Omental fat pad (tissue), 4 donors: ENCODE results near the gene PHIP. TPM values are rescaled to one million over a fixed set of nuclear protein-coding genes. Genes with fewer than 3 reads are reported as not detected.
"Not testable (repeated sequence)": the region's sequence is repeated elsewhere in the genome, so short reads cannot be mapped to it uniquely, and the experiment has no call there.

Experiments used
- ATAC-seq: fragments of 150-250 bp; one replicate; pipeline ENCODE4 v1.9.1; 2016; ENCODE audit warnings: mild to moderate bottlenecking, moderate library complexity; ENCODE audit not compliant: low FRiP score
- DNase-seq: peaks from one replicate; pipeline ENCODE4 v3.0.0-alpha.2; 2019; ENCODE audit warnings: low spot score
- total RNA-seq, 4 donors: library from RNA; depleted of rRNA; stranded (reverse); fragments of >200 nt; gene quantifications; one replicate each; pipeline ENCODE4 v1.1.0, GENCODE V29; 2016
- TF ChIP-seq, protein P1 (sequence below), 3 donors: fragments of 450-650 bp; IDR thresholded peaks; one replicate each; pipeline ENCODE4 v1.5.1; 2016 to 2017; ENCODE audit warnings: antibody characterized with exemption in 3 of 3, mild to moderate bottlenecking in 3 of 3, moderate library complexity in 2 of 3

PHIP gene
- total RNA-seq, 4 donors from 2014 or later: 18.0 to 43.3 (median 23.9) TPM

DNA sequence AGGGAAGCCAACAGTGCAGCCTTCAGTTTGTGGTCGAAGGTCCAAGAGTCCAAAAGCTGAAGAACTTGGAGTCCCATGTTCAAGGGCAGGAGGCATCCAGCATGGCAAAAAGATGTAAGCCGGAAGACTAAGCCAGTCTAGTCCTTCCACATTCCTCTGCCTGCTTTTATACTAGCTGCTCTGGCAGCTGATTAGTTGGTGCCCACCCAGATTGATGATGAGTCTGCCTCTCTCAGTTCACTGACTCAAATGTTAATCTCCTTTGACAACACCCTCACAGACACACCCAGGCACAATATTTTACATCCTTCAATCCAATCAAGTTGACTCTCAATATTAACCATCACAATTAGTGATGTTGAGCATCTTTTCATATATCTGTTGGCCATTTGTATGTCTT lies 23.1 kb upstream of the PHIP start:
- ATAC-seq: no peak
- TF ChIP-seq, protein P1, sequence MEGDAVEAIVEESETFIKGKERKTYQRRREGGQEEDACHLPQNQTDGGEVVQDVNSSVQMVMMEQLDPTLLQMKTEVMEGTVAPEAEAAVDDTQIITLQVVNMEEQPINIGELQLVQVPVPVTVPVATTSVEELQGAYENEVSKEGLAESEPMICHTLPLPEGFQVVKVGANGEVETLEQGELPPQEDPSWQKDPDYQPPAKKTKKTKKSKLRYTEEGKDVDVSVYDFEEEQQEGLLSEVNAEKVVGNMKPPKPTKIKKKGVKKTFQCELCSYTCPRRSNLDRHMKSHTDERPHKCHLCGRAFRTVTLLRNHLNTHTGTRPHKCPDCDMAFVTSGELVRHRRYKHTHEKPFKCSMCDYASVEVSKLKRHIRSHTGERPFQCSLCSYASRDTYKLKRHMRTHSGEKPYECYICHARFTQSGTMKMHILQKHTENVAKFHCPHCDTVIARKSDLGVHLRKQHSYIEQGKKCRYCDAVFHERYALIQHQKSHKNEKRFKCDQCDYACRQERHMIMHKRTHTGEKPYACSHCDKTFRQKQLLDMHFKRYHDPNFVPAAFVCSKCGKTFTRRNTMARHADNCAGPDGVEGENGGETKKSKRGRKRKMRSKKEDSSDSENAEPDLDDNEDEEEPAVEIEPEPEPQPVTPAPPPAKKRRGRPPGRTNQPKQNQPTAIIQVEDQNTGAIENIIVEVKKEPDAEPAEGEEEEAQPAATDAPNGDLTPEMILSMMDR (IDR thresholded peaks at IDR 0.05): no peak
- DNase-seq: no peak

DNA sequence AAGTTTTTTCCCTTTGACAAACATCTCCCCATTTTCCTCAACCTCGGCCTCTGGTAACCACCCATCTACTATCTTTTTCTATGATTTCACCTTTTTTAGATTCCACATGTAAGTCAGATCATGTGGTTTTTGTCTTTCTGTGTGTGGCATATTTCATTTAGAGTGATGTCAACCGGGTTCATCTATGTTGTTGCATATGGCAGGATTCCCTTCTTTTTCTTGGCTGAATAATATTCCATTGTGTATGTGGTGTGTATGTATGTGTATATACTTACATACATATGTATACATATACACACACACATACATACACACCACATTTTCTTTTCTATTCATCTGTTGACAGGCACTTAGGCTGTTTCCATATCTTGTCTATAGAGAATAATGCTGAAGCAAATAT lies 22.2 kb upstream of the PHIP start:
- TF ChIP-seq, protein P1 (IDR thresholded peaks at IDR 0.05): no peak
- ATAC-seq (no peak), DNase-seq (no peak)

DNA sequence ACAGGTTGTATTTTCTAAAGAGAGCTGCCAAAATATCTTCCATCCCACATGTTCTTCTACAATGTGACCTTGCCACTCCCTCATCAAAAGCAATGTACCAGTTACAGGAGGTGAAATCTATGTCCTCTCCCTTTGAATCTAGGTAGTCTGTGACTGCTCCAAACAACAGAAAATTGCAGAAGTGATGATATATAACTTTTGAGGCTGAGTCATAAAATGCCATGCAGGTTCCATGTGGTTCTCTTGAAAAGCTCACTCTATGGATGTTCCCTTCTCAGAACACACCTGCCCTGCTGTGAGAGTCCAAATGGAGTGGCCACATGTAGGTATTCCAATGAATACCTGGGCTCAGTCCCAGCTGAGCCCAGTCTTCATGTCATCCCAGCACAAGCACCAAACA lies 16.9 kb upstream of the PHIP start:
- TF ChIP-seq, protein P1 (IDR thresholded peaks at IDR 0.05): no peak
- ATAC-seq: no peak
- no peak for DNase-seq

DNA sequence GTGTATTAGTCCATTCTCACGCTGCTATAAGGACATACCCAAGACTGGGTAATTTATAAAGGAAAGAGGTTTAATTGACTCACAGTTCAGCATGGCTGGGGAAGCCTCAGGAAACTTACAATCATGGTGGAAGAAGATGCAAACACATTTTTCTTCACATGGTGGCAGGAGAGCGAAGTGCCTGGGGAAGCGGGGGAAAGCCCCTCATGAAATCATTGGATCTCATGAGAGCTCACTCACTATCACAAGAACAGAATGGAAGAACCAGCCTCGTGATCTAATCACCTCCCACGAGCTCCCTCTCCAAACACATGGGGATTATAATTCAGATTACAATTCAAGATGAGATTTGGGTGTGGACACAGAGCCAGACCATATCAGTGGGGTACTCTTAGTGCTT lies 13.7 kb upstream of the PHIP start:
- not testable (repeated sequence) for DNase-seq, ATAC-seq

DNA sequence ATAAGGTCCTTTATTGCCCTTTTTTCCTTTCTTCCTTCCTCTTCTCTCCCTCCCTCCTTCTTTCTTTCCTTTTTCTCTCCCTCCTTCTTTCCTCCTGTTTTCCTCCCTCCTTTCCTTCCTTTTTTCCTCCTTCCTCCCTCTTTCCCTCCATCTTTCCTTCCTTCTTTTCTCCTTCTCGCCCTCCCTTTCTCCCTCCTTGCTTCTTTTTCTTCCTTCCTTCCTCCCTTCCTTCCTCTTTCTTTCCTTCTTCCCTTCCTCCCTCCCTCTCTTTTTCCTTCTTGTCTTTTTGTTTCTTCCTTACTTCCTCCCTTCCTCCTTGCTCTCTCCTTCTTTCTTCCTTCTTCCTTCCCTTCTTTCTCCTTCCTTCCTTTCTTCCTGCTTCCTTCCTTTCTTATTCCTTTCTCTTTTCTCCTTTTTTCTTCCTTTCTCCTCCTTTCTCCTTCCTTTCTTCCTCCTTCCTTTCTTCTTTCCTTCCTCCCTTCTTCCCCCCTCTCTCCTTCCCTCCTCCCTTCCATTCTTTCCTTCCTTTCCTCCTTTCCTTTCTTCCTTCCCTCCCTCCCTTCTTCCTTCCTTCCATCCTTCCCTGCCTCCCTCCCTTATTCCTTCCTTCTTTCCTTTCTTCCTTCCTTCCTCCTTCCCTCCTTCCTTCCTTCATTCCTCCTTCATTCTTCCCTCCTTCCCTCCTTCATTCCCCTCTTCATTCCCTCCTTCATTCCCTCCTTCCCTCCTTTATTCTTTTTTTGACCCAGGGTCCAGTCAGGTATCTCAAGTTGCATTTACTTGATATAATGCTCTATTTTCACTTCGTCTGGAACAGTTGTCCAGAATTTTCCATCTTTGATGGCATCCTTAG lies 11.7 kb upstream of the PHIP start:
- TF ChIP-seq, protein P1 (IDR thresholded peaks at IDR 0.05): no peak
- ATAC-seq: no peak

DNA sequence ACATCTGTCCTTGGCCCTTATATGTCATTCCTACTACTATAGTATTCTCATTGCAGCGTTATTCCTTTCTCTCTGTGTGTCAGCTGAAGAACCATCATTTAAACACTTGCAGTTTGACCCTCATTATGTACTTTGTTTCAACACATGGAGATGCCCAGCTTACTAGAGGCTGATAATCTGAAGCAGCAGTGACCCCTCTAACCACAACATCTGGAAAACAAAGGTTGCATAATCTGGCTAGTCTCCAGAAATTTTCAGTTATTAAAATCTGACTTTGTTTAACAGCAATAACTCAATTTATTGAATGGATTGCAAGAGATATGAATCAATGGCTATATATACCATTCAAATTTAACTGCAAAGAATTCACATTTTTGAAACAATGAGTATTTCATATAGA lies 6.6 kb upstream of the PHIP start:
- no peak for DNase-seq
- ATAC-seq: no peak
- TF ChIP-seq, protein P1 (IDR thresholded peaks at IDR 0.05): no peak

More for the DNA sequence above, 11.7 kb upstream of the PHIP start:
- DNase-seq: no peak

DNA sequence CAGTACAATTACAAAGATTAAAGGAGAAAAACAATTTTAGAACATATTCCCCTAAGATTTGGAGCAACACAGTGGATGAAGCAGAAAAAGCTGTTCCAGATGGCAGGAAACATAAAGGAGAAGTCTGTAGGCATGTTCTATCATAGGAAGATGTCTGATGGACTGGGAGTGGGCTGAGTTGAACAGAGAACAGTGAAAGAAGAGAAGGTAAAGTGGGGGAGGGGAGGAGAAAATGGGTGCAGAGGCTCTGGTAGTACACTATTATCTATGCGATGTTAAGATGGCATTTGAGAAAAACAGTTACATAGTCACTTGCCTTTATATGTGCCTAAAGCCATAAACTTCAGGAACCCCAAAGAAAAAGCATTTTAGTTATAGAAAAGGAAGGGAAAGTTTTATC lies 4.2 kb upstream of the PHIP start:
- DNase-seq: no peak
- TF ChIP-seq, protein P1 (IDR thresholded peaks at IDR 0.05): no peak
- no peak for ATAC-seq
